Choroid plexus epithelial cell (primary cell): ENCODE data around the gene SHISAL1.
"Not testable (repeated sequence)": the region's sequence is repeated elsewhere in the genome, so short reads cannot be mapped to it uniquely, and the experiment has no call there.

Experiments
- DNase-seq: peaks from one replicate; pipeline ENCODE4 v3.0.0-alpha.2; 2010; ENCODE audit warnings: low read depth
- H3K4me3 ChIP-seq: 2 replicates; pipeline ENCODE4 v1.5.1; 2011; ENCODE audit warnings: low read depth, mild to moderate bottlenecking, control low read depth, low read length, moderate library complexity
- TF ChIP-seq, protein P1 (sequence below): conservative IDR thresholded peaks from 2 replicates; pipeline ENCODE4 v1.5.1; 2011; ENCODE audit warnings: low read depth, mild to moderate bottlenecking, control low read depth, inconsistent platforms, low read length, moderate library complexity

The SHISAL1 gene

DNA sequence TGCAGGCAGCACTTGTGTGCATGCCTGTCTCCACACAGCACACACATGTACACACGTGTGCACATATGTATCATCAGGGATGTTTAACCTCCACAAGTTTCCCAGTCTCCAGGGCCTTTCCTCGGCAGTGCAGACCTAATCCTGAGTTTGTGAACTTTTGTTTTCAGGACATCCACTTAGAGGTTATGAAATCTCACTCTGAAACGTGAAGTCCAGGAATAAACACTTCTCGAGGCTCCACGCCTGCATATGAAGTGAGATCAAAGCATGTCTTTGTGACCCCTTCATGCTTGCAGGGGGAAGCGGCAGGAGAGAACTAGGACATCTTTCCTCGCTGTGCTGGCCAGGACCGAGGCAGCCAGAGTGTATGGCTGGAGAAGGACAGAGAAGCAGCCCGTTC lies 3.1 kb downstream of the SHISAL1 start:
- TF ChIP-seq, protein P1, sequence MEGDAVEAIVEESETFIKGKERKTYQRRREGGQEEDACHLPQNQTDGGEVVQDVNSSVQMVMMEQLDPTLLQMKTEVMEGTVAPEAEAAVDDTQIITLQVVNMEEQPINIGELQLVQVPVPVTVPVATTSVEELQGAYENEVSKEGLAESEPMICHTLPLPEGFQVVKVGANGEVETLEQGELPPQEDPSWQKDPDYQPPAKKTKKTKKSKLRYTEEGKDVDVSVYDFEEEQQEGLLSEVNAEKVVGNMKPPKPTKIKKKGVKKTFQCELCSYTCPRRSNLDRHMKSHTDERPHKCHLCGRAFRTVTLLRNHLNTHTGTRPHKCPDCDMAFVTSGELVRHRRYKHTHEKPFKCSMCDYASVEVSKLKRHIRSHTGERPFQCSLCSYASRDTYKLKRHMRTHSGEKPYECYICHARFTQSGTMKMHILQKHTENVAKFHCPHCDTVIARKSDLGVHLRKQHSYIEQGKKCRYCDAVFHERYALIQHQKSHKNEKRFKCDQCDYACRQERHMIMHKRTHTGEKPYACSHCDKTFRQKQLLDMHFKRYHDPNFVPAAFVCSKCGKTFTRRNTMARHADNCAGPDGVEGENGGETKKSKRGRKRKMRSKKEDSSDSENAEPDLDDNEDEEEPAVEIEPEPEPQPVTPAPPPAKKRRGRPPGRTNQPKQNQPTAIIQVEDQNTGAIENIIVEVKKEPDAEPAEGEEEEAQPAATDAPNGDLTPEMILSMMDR = no peak
- H3K4me3 ChIP-seq = no peak overlapping the region
- peak; percentile 25 for DNase-seq

DNA sequence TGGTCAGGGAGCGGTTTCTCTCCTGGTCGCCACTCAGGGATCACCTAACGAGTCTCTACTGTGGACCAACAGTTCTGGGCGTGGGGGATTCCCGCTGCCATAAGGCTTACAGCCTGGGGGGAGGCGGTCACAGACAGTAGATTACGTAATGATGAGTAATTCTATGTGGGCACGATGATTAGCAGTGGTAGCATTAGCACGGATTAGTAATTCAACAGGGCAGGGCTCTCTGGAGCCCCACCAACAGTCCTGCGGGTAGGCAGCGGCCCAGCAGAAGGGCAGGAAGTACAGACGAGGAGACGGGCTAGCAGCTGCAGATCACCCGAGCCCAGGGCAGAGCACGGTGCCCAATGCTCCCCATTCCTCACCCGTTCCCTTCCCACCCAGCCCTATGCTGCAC lies 3.6 kb downstream of the SHISAL1 start:
- DNase-seq = peak; percentile 83
- TF ChIP-seq, protein P1 = no peak
- no peak overlapping the region for H3K4me3 ChIP-seq

DNA sequence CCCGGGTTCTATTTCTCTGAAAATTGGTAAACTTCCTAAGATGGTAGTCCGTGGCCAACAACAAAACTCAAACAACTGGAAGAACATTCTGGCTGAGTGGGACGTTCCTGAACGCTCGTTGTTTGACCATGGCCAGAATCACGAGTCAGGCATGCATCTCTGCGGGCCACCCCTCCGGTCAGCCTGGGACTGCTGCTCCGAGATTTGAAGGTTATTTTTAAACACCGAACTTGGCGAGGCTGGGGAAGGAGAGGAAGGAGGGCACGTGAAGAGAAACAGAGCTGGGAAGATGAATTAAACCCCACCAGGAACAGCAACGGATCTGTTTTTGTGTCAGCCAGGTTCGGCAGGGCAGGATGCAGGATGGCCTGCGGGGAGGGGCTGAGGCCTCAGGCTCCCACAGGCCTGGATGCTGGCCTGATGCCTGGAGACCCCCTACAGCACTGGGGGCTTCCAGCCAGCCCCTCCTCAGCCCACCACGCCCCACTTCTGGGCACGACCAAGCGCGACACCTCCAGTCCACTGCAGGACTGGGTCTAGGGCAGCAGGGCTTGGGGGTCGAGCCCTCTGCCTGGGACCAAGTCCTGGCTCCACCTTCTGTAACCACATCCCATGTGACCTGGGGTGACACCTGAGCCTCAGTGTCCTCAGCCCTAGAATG lies 5.1 kb downstream of the SHISAL1 start:
- DNase-seq = no peak
- TF ChIP-seq, protein P1 = no peak
- H3K4me3 ChIP-seq = no peak overlapping the region

DNA sequence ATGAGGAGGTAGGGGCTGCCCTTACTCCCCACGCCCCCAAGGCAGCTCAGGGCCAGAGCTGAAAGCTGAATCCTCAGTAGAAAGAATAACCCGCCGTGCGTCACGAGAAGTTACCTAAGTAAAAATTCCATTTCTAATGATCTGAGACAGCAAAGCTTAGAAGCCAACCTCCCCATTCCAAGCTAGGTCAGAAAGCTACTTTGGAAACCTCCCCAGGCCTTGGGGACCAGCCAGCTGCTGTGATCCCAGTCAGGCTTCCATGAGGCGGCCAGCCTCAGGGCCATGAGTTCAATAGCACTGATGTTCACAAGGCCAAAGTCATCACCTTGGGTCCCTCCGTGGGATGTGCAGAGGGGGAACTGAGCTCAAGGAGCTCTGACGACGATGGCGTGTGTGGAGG lies 6.9 kb downstream of the SHISAL1 start:
- no peak for DNase-seq
- TF ChIP-seq, protein P1 = no peak
- H3K4me3 ChIP-seq = no peak overlapping the region

DNA sequence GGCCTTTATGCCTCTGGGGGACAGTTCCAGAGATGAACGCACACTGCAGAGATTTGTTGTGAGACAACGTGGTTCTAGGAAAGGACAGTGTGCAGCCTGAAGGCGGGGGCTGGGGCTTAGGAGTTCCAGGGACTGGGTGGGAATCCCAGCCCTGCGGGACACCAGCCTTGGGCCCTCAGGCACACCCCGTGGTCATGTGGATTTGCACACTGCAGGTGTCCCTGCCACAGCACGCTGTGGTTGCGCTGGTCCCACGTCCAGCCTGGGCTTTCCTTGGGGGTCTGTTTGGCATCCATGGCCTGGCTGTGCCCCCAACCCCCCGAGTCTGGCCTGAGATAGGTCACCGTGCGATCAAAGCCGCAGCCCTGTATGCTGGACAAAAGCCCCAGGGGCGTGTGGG lies 7.3 kb downstream of the SHISAL1 start:
- H3K4me3 ChIP-seq = no peak overlapping the region
- TF ChIP-seq, protein P1 = no peak
- no peak for DNase-seq

DNA sequence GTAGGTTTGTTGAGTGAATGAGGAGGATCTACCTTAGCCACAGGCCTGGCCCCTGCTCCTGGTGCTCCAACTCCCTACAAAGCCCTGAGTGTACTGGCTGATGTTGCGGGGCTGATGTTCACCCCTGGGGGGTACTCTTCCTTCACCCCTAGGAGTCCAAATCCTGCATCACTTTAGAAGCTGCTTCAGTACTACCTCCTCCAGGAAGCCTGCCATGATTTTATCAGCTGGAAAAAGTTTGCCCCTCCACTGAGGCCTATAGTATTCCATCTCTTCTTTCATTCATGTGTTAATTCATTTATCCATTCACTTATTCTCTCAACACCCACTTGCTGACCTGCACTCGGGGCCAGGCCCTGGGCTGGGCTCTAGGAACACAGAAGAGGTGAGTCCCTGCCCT lies 7.8 kb downstream of the SHISAL1 start:
- no peak overlapping the region for H3K4me3 ChIP-seq
- TF ChIP-seq, protein P1 = no peak
- DNase-seq = no peak

DNA sequence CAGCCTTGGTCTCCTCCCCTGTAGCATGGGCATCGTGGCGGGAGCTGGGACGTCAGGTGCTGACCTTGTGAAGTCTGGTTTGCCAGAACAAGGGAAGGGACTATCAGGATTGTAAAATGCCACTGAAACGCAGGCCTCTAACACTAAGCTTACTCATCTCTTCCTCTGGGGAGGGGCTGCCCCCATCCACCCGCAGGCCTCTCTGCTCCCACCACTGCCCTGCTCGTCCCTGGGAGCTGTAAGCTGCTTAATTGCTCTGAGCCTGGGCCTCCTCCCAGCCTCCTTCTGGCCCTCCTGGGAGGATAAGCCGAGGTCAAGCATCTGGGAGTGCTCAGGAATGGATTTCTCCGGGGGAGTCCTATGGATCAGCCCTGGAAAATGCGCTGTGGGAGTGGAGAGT lies 8.4 kb downstream of the SHISAL1 start:
- DNase-seq = no peak
- H3K4me3 ChIP-seq = no peak overlapping the region
- TF ChIP-seq, protein P1 = no peak

DNA sequence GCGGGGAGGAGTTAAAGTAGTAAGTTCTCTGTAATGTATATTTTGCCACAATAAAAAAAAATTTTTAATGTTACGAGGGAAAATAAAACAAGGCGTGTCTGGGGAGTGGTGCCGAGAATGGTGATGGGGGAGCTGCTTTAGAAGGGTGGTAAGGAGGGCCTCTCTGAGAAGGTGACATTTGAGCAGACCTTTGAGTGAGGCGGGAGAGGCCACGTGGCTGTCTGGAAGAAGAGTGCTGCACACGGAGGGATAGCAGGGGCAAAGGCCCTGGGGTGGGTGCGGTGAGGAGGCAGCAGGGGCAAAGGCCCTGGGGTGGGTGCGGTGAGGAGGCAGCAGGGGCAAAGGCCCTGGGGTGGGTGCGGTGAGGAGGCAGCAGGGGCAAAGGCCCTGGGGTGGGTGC lies 10.4 kb downstream of the SHISAL1 start:
- DNase-seq, H3K4me3 ChIP-seq: not testable (repeated sequence)
